HEK293 (cell line): Measurements from ENCODE around the gene ACTR6.
A peak's percentile ranks its signal among the peaks of the same experiment; 100 is the strongest.

Experiments used
- KLF10 ChIP-seq: fragments of 450-650 bp; IDR thresholded peaks from 2 replicates; pipeline ENCODE4 v1.5.1; 2018; ENCODE audit warnings: missing biosample characterization, mild to moderate bottlenecking, missing genetic modification characterization
- PRDM10 ChIP-seq: fragments of 450-650 bp; formaldehyde crosslinking; IDR thresholded peaks from 2 replicates; pipeline ENCODE4 v1.5.1; 2016; ENCODE audit warnings: missing biosample characterization, missing genetic modification characterization
- SCRT2 ChIP-seq: fragments of 450-650 bp; formaldehyde crosslinking; IDR thresholded peaks from 2 replicates; pipeline ENCODE4 v1.5.1; 2016; ENCODE audit warnings: missing biosample characterization, missing genetic modification characterization
- SETDB1 ChIP-seq: IDR thresholded peaks from one replicate; pipeline ENCODE4 v1.6.1; 2017; ENCODE audit warnings: mild to moderate bottlenecking, low read length, moderate library complexity, mixed read lengths; ENCODE audit not compliant: insufficient read length
- YY2 ChIP-seq: fragments of 450-650 bp; formaldehyde crosslinking; IDR thresholded peaks from 2 replicates; pipeline ENCODE4 v1.5.1; 2016; ENCODE audit warnings: missing biosample characterization, missing genetic modification characterization
- ZBTB21 ChIP-seq: fragments of 450-650 bp; formaldehyde crosslinking; IDR thresholded peaks from 2 replicates; pipeline ENCODE4 v1.5.1; 2017; ENCODE audit warnings: missing biosample characterization, missing genetic modification characterization
- ZBTB26 ChIP-seq: fragments of 450-650 bp; formaldehyde crosslinking; optimal IDR thresholded peaks from 2 replicates; pipeline ENCODE3; 2016; ENCODE audit warnings: missing biosample characterization, mild to moderate bottlenecking, missing genetic modification characterization
- ZNF121 ChIP-seq: fragments of 450-650 bp; formaldehyde crosslinking; IDR thresholded peaks from 2 replicates; pipeline ENCODE4 v1.5.1; 2016; ENCODE audit warnings: missing biosample characterization, missing genetic modification characterization
- ZNF146 ChIP-seq: fragments of 450-650 bp; formaldehyde crosslinking; IDR thresholded peaks from 2 replicates; pipeline ENCODE4 v1.5.1; 2016; ENCODE audit warnings: missing biosample characterization, missing genetic modification characterization
- ZNF157 ChIP-seq: fragments of 450-650 bp; formaldehyde crosslinking; IDR thresholded peaks from 2 replicates; pipeline ENCODE4 v1.5.1; 2016; ENCODE audit warnings: missing biosample characterization, missing genetic modification characterization
- ZNF174 ChIP-seq: fragments of 450-650 bp; formaldehyde crosslinking; IDR thresholded peaks from 2 replicates; pipeline ENCODE4 v1.5.0; 2017; ENCODE audit warnings: missing biosample characterization, mild to moderate bottlenecking, missing genetic modification characterization
- ZNF274 ChIP-seq, 2 experiments: fragments of 200-500 bp in 1 of 2; fragments of 450-650 bp in 1 of 2; sonication (Bioruptor generic) in 1 of 2; formaldehyde crosslinking in 1 of 2; IDR thresholded peaks; 2 replicates each; pipeline versions ENCODE4 v1.5.1 to v1.6.1; 2014 to 2016; ENCODE audit warnings: borderline replicate concordance in 1 of 2, inconsistent platforms in 1 of 2, low read length in 1 of 2, missing biosample characterization in 1 of 2, missing genetic modification characterization in 1 of 2
- ZNF324 ChIP-seq: fragments of 450-650 bp; formaldehyde crosslinking; IDR thresholded peaks from 2 replicates; pipeline ENCODE4 v1.5.1; 2016; ENCODE audit warnings: missing biosample characterization, missing genetic modification characterization
- ZNF391 ChIP-seq: fragments of 450-650 bp; formaldehyde crosslinking; IDR thresholded peaks from 2 replicates; pipeline ENCODE4 v1.5.1; 2016; ENCODE audit warnings: low read depth, missing biosample characterization, missing genetic modification characterization, borderline replicate concordance
- ZNF416 ChIP-seq: fragments of 450-650 bp; formaldehyde crosslinking; IDR thresholded peaks from 2 replicates; pipeline ENCODE4 v1.5.1; 2016; ENCODE audit warnings: missing biosample characterization, missing genetic modification characterization
- ZNF433 ChIP-seq: fragments of 450-650 bp; formaldehyde crosslinking; IDR thresholded peaks from 2 replicates; pipeline ENCODE4 v1.5.1; 2016; ENCODE audit warnings: missing biosample characterization, missing genetic modification characterization, low read depth
- ZNF530 ChIP-seq: fragments of 450-650 bp; formaldehyde crosslinking; IDR thresholded peaks from 2 replicates; pipeline ENCODE4 v1.5.1; 2016; ENCODE audit warnings: low read depth, missing biosample characterization, missing genetic modification characterization
- ZNF561 ChIP-seq: fragments of 450-650 bp; IDR thresholded peaks from 2 replicates; pipeline ENCODE4 v1.5.1; 2018; ENCODE audit warnings: missing biosample characterization, missing genetic modification characterization, borderline replicate concordance
- ZNF701 ChIP-seq: fragments of 450-650 bp; formaldehyde crosslinking; IDR thresholded peaks from 2 replicates; pipeline ENCODE4 v1.5.1; 2016; ENCODE audit warnings: missing biosample characterization, missing genetic modification characterization
- ZNF76 ChIP-seq: fragments of 450-650 bp; formaldehyde crosslinking; IDR thresholded peaks from 2 replicates; pipeline ENCODE4; 2016; ENCODE audit warnings: low read depth, missing biosample characterization, missing genetic modification characterization, borderline replicate concordance
- ZNF785 ChIP-seq: fragments of 450-650 bp; formaldehyde crosslinking; IDR thresholded peaks from 2 replicates; pipeline ENCODE4 v1.5.1; 2016; ENCODE audit warnings: missing biosample characterization, missing genetic modification characterization
- ZNF843 ChIP-seq: fragments of 450-650 bp; formaldehyde crosslinking; IDR thresholded peaks from 2 replicates; pipeline ENCODE4 v1.5.1; 2016; ENCODE audit warnings: missing biosample characterization, missing genetic modification characterization
- ZSCAN18 ChIP-seq: fragments of 450-650 bp; formaldehyde crosslinking; IDR thresholded peaks from 2 replicates; pipeline ENCODE4 v1.5.1; 2016; ENCODE audit warnings: missing biosample characterization, missing genetic modification characterization
- ZSCAN30 ChIP-seq: fragments of 450-650 bp; IDR thresholded peaks from 2 replicates; pipeline ENCODE4 v1.5.1; 2018; ENCODE audit warnings: missing biosample characterization, mild to moderate bottlenecking, missing genetic modification characterization, moderate library complexity
- ZSCAN5A ChIP-seq: fragments of 450-650 bp; formaldehyde crosslinking; IDR thresholded peaks from 2 replicates; pipeline ENCODE4 v1.5.1; 2016; ENCODE audit warnings: missing biosample characterization, missing genetic modification characterization
- TF ChIP-seq, protein P1 (sequence below): fragments of 450-650 bp; formaldehyde crosslinking; IDR thresholded peaks from 2 replicates; pipeline ENCODE4 v1.5.1; 2017; ENCODE audit warnings: missing biosample characterization, mild to moderate bottlenecking, missing genetic modification characterization, moderate library complexity
- TF ChIP-seq, protein P2 (sequence below): fragments of 450-650 bp; IDR thresholded peaks from 2 replicates; pipeline ENCODE4 v1.5.1; 2018; ENCODE audit warnings: missing biosample characterization, missing genetic modification characterization

The ACTR6 gene

GRCh38 chr12:100266835-100267602, 66.4 kb downstream of the ACTR6 start, which contains the start of the genes DEPDC4 and SCYL2 (continued):
- TF ChIP-seq ZNF274 (IDR thresholded peaks at IDR 0.05; ENCODE audit: low read length) (no peak), ZNF274 (tag by site-specific recombination; IDR thresholded peaks at IDR 0.05; ENCODE audit: borderline replicate concordance) (no peak), ZBTB21 (tag by site-specific recombination) (peak; percentile 86), ZSCAN18 (tag by site-specific recombination) (no peak), ZNF324 (tag by site-specific recombination) (no peak), PRDM10 (peak; percentile 91), ZNF530 (tag by site-specific recombination) (no peak), ZNF174 (tag by site-specific recombination) (no peak), KLF10 (tag by site-specific recombination) (peak; percentile 24; the same call in 1 of the 2 replicates), ZNF561 (tag by site-specific recombination) (no peak), ZNF701 (no peak), ZNF416 (tag by site-specific recombination) (no peak), ZSCAN30 (tag by site-specific recombination) (peak; percentile 77; the same call in 1 of the 2 replicates), ZNF785 (tag by site-specific recombination) (no peak), YY2 (tag by site-specific recombination) (no peak), ZNF157 (tag by site-specific recombination) (no peak), ZNF121 (tag by site-specific recombination) (no peak), ZNF391 (tag by site-specific recombination) (no peak), ZNF146 (tag by site-specific recombination) (no peak), ZNF76 (tag by site-specific recombination) (no peak), ZNF843 (tag by site-specific recombination) (no peak), SETDB1 (no peak), ZNF433 (tag by site-specific recombination) (no peak), ZBTB26 (tag by site-specific recombination) (peak; percentile 51), ZSCAN5A (tag by site-specific recombination) (0 out of 2 replicates have a peak, but pooled peaks have one; percentile 42), SCRT2 (tag by site-specific recombination) (no peak)
- TF ChIP-seq, protein P1, sequence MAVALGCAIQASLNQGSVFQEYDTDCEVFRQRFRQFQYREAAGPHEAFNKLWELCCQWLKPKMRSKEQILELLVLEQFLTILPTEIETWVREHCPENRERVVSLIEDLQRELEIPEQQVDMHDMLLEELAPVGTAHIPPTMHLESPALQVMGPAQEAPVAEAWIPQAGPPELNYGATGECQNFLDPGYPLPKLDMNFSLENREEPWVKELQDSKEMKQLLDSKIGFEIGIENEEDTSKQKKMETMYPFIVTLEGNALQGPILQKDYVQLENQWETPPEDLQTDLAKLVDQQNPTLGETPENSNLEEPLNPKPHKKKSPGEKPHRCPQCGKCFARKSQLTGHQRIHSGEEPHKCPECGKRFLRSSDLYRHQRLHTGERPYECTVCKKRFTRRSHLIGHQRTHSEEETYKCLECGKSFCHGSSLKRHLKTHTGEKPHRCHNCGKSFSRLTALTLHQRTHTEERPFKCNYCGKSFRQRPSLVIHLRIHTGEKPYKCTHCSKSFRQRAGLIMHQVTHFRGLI (tag by site-specific recombination), result no peak
- TF ChIP-seq, protein P2, sequence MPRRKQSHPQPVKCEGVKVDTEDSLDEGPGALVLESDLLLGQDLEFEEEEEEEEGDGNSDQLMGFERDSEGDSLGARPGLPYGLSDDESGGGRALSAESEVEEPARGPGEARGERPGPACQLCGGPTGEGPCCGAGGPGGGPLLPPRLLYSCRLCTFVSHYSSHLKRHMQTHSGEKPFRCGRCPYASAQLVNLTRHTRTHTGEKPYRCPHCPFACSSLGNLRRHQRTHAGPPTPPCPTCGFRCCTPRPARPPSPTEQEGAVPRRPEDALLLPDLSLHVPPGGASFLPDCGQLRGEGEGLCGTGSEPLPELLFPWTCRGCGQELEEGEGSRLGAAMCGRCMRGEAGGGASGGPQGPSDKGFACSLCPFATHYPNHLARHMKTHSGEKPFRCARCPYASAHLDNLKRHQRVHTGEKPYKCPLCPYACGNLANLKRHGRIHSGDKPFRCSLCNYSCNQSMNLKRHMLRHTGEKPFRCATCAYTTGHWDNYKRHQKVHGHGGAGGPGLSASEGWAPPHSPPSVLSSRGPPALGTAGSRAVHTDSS (tag by site-specific recombination), result no peak
